Measurements from ENCODE around the gene NINJ1. TPM values are rescaled to one million over a fixed set of nuclear protein-coding genes. Genes with fewer than 3 reads are reported as not detected.

The NINJ1 gene
- total and polyA plus RNA-seq, 2 of the 8 experiments (the other 6 are each of a cell fraction or from before 2014, with no cell fraction given): 28.2 to 65.6 TPM

DNA sequence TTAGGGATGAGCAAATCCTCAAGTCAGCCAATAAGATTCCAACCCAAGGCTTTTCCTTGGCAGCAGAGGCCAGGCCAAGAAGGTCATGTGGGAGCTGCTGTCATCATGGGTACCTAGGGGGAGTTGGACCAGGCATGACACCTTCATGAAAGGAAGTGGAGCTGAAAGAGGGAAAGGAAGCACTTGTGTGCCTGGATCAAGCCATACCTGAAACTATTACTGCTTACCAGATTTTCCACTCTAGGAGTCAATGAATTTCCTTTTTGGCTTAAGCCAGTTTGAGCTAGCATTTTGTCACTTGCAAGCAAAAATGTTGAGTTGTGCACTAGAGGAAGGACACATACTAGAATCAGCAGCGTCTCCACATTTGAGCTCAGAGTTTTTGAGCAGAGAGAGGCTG lies 35.4 kb upstream of the NINJ1 start:
- Histone ChIP-seq H3K4me2 (ENCODE audit: insufficient read depth in 1 of 2, low read depth in 2 of 2, low read length in 2 of 2) (no peak overlapping the region), H2BK5ac (ENCODE audit: low read depth, low read length) (no peak overlapping the region)
- CTCF ChIA-PET (ENCODE audit: partially characterized antibody): interaction anchor here (0.9 to 2.8 kb wide), 10 partner anchors 9 to 144 kb away, joined by 3 to 10 read pairs (median 4); no protein-coding TSS in a partner anchor
- TF ChIP-seq GTF2F1 (IDR thresholded peaks at IDR 0.05; ENCODE audit: borderline replicate concordance, low read depth, low read length) (no peak), JUN (IDR thresholded peaks at IDR 0.05; ENCODE audit: low read depth, low read length) (no peak), EGR1 (IDR thresholded peaks at IDR 0.05; ENCODE audit: borderline replicate concordance, low read depth, low read length) (no peak), BACH1 (IDR thresholded peaks at IDR 0.05; ENCODE audit: low read length) (no peak), YY1 (IDR thresholded peaks at IDR 0.05; ENCODE audit: low read depth, low read length) (no peak), CHD2 (IDR thresholded peaks at IDR 0.05; ENCODE audit: low read length) (no peak), SAP30 (IDR thresholded peaks at IDR 0.05; ENCODE audit: insufficient read depth, insufficient replicate concordance, low read length) (no peak), PHF8 (conservative IDR thresholded peaks at IDR 0.05; ENCODE audit: low read depth, low read length) (no peak), CBX8 (IDR thresholded peaks at IDR 0.05; ENCODE audit: borderline replicate concordance, low read depth, low read length) (no peak), GABPA (IDR thresholded peaks at IDR 0.05; ENCODE audit: borderline replicate concordance, insufficient read depth, low read length) (no peak), USF2 (IDR thresholded peaks at IDR 0.05; ENCODE audit: low read length) (no peak), CEBPB (IDR thresholded peaks at IDR 0.05; ENCODE audit: low read depth, low read length) (no peak)
- TF ChIP-seq, protein P1, sequence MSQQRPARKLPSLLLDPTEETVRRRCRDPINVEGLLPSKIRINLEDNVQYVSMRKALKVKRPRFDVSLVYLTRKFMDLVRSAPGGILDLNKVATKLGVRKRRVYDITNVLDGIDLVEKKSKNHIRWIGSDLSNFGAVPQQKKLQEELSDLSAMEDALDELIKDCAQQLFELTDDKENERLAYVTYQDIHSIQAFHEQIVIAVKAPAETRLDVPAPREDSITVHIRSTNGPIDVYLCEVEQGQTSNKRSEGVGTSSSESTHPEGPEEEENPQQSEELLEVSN (IDR thresholded peaks at IDR 0.05): no peak

More for the DNA sequence above, 35.4 kb upstream of the NINJ1 start:
- Histone ChIP-seq H4K8ac (ENCODE audit: extremely low read depth, insufficient read depth, low read length) (no peak overlapping the region), H3K23me2 (ENCODE audit: low read depth, low read length) (no peaks in the 10 kb centered on the region), H2BK12ac (ENCODE audit: low read depth, low read length) (no peak overlapping the region), H2BK20ac (ENCODE audit: low read length) (no peak overlapping the region), H3K4me1 (replicated peaks in 1 of 4; ENCODE audit: control insufficient read depth in 3 of 4, insufficient read depth in 4 of 4, low read length in 3 of 4) (peaks cover 0 to 2% (median 0%) of the 10 kb centered on the region in 4 experiments; a peak in 1 of 7 replicates), H3K27me3 (replicated peaks in 1 of 4; ENCODE audit: control insufficient read depth in 3 of 4, extremely low read depth in 1 of 4, insufficient read depth in 3 of 4, low read length in 3 of 4) (no peaks in the 10 kb centered on the region), H4K5ac (ENCODE audit: insufficient read length, low read depth, low read length) (no peak overlapping the region), H3K36me3 (ENCODE audit: control insufficient read depth in 2 of 4, insufficient read depth in 4 of 4, low read length in 3 of 4) (no peaks in the 10 kb centered on the region), H3K9me3 (ENCODE audit: insufficient read depth in 2 of 2, low read depth in 1 of 2, low read length in 1 of 2) (no peaks in the 10 kb centered on the region), H3K23ac (ENCODE audit: insufficient read length) (no peak overlapping the region), H3K9ac (replicated peaks in 1 of 4; ENCODE audit: extremely low read depth in 1 of 4, low read depth in 3 of 4, low read length in 3 of 4) (no peak overlapping the region), H4K20me1 (replicated peaks in 1 of 2; ENCODE audit: control insufficient read depth in 1 of 2, insufficient read depth in 2 of 2, low read length in 2 of 2) (no peaks in the 10 kb centered on the region), H3K4me3 (ENCODE audit: extremely low read depth in 1 of 4, insufficient read depth in 2 of 4, low read depth in 3 of 4, low read length in 4 of 4) (no peak overlapping the region), H2BK120ac (replicated peaks; ENCODE audit: low read depth, low read length) (no peak overlapping the region), H2BK15ac (ENCODE audit: low read length) (no peak overlapping the region), H4K91ac (replicated peaks; ENCODE audit: insufficient read length, low read length) (no peak overlapping the region), H3K27ac (ENCODE audit: low read depth, low read length) (no peak overlapping the region), H3K18ac (ENCODE audit: extremely low read depth, low read length) (no peak overlapping the region), H2AFZ (ENCODE audit: low read length) (no peak overlapping the region), H3K79me2 (ENCODE audit: control insufficient read depth in 1 of 2, insufficient read depth in 2 of 2, low read length in 2 of 2) (no peaks in the 10 kb centered on the region), H3K4ac (replicated peaks; ENCODE audit: insufficient read length, low read depth, low read length) (no peak overlapping the region), H3K14ac (ENCODE audit: insufficient read length) (no peak overlapping the region), H3K56ac (replicated peaks; ENCODE audit: insufficient read length, low read depth, low read length) (no peak overlapping the region), H3K79me1 (ENCODE audit: low read depth, low read length) (no peaks in the 10 kb centered on the region), H2AK5ac (ENCODE audit: low read depth, low read length) (no peak overlapping the region)
- 100% methylated on average over 1 of the region's 1 CpG; no CpG with 5 or more reads in 1 of the 2 experiments for WGBS, 2 experiments (ENCODE audit: extremely low coverage in 1 of 2, insufficient coverage in 1 of 2, insufficient read length in 1 of 2, insufficient replicate concordance in 2 of 2, low coverage in 1 of 2, low lambda C conversion rate in 2 of 2, missing lambda C conversion rate in 1 of 2)
- no peak for DNase-seq (ENCODE audit: low read depth in 1 of 2, low spot score in 2 of 2)
- POLR2A ChIA-PET (ENCODE audit: partially characterized antibody): no interaction called here
- FAIRE-seq: no peak

Measured in H1 (cell line).